ENCODE results near the gene SERINC2. TPM values are rescaled to one million over a fixed set of nuclear protein-coding genes. Genes with fewer than 3 reads are reported as not detected.

The SERINC2 gene
- total RNA-seq, 1 experiment from 2014 or later: 67.7 TPM

GRCh38 chr1:31372751-31373055 lies 40.3 kb upstream of the SERINC2 start:
- no peak for TF ChIP-seq CTCF (IDR thresholded peaks at IDR 0.05; ENCODE audit: unreplicated experiment)
- CTCF ChIA-PET: interaction anchor here (0.6 kb wide), 1 partner anchor 1691 kb away, joined by 3 read pairs; no protein-coding TSS in a partner anchor
- Mint-ChIP-seq H3K4me1 (ENCODE audit: low read depth, unreplicated experiment) (peaks cover 33% of the 10 kb centered on the region), H3K27me3 (ENCODE audit: unreplicated experiment) (no peaks in the 10 kb centered on the region), H3K27ac (ENCODE audit: unreplicated experiment) (no peak overlapping the region), H3K4me3 (ENCODE audit: low read depth, unreplicated experiment) (peak overlapping the region; percentile 52), H3K36me3 (ENCODE audit: insufficient read depth, unreplicated experiment) (peaks cover 5% of the 10 kb centered on the region), H3K9me3 (ENCODE audit: low read depth, unreplicated experiment) (no peaks in the 10 kb centered on the region)
- no TSS peak for BruUV-seq (replicated peaks)
- intact Hi-C loops (cut with micrococcal nuclease; ENCODE audit: unreplicated experiment): no loop called here
- DNase-seq: no peak

GRCh38 chr1:31373056-31373896 lies 39.7 kb upstream of the SERINC2 start, which contains the start of gene FABP3:
Gene FABP3, minus strand, starts transcription at chr1:31373076. Its CDS starts 62 bp downstream, at chr1:31373014.
- intact Hi-C loops (cut with micrococcal nuclease; ENCODE audit: unreplicated experiment): no loop called here
- no peaks in the 10 kb centered on the region for H3K9me3 Mint-ChIP-seq (ENCODE audit: low read depth, unreplicated experiment)
- peaks cover 5% of the 10 kb centered on the region for H3K36me3 Mint-ChIP-seq (ENCODE audit: insufficient read depth, unreplicated experiment)
- DNase-seq: peak; percentile 62
- peaks cover 39% of the 10 kb centered on the region for H3K4me1 Mint-ChIP-seq (ENCODE audit: low read depth, unreplicated experiment)
- no peak for TF ChIP-seq CTCF (IDR thresholded peaks at IDR 0.05; ENCODE audit: unreplicated experiment)
- peak within 1 kb of the TSS; percentile 52 for H3K4me3 Mint-ChIP-seq (ENCODE audit: low read depth, unreplicated experiment)
- BruUV-seq (replicated peaks): no TSS peak
- CTCF ChIA-PET: interaction anchor here (0.6 to 1.7 kb wide), 5 partner anchors 17 to 1692 kb away, joined by 3 to 11 read pairs (median 4); no protein-coding TSS in a partner anchor
- no peak within 1 kb of the TSS for H3K27ac Mint-ChIP-seq (ENCODE audit: unreplicated experiment)
- no peaks in the 10 kb centered on the region for H3K27me3 Mint-ChIP-seq (ENCODE audit: unreplicated experiment)

GRCh38 chr1:31373897-31374486 lies 39.0 kb upstream of the SERINC2 start:
- H3K9me3 Mint-ChIP-seq (ENCODE audit: low read depth, unreplicated experiment): no peaks in the 10 kb centered on the region
- no peak for DNase-seq
- H3K36me3 Mint-ChIP-seq (ENCODE audit: insufficient read depth, unreplicated experiment): peaks cover 5% of the 10 kb centered on the region
- H3K27ac Mint-ChIP-seq (ENCODE audit: unreplicated experiment): no peak overlapping the region
- peaks cover 40% of the 10 kb centered on the region for H3K4me1 Mint-ChIP-seq (ENCODE audit: low read depth, unreplicated experiment)
- no peaks in the 10 kb centered on the region for H3K27me3 Mint-ChIP-seq (ENCODE audit: unreplicated experiment)
- no TSS peak for BruUV-seq (replicated peaks)
- H3K4me3 Mint-ChIP-seq (ENCODE audit: low read depth, unreplicated experiment): peak overlapping the region; percentile 52
- TF ChIP-seq CTCF (IDR thresholded peaks at IDR 0.05; ENCODE audit: unreplicated experiment): no peak
- intact Hi-C loops (cut with micrococcal nuclease; ENCODE audit: unreplicated experiment): no loop called here
- CTCF ChIA-PET: interaction anchor here (0.6 to 1.7 kb wide), 5 partner anchors 17 to 464 kb away, joined by 3 to 11 read pairs (median 4); no protein-coding TSS in a partner anchor

GRCh38 chr1:31374511-31375196 lies 38.4 kb upstream of the SERINC2 start:
- CTCF ChIA-PET: interaction anchor here (0.6 to 1.7 kb wide), 3 partner anchors 12 to 465 kb away, joined by 3 to 11 read pairs (median 4); no protein-coding TSS in a partner anchor
- BruUV-seq (replicated peaks): no TSS peak
- H3K4me1 Mint-ChIP-seq (ENCODE audit: low read depth, unreplicated experiment): peaks cover 40% of the 10 kb centered on the region
- intact Hi-C loops (cut with micrococcal nuclease; ENCODE audit: unreplicated experiment): no loop called here
- H3K36me3 Mint-ChIP-seq (ENCODE audit: insufficient read depth, unreplicated experiment): peaks cover 5% of the 10 kb centered on the region
- no peak overlapping the region for H3K4me3 Mint-ChIP-seq (ENCODE audit: low read depth, unreplicated experiment)
- H3K27ac Mint-ChIP-seq (ENCODE audit: unreplicated experiment): no peak overlapping the region
- no peaks in the 10 kb centered on the region for H3K27me3 Mint-ChIP-seq (ENCODE audit: unreplicated experiment)
- no peak for TF ChIP-seq CTCF (IDR thresholded peaks at IDR 0.05; ENCODE audit: unreplicated experiment)
- H3K9me3 Mint-ChIP-seq (ENCODE audit: low read depth, unreplicated experiment): no peaks in the 10 kb centered on the region
- DNase-seq: no peak
